ENCODE results near the gene ZDHHC17.
A peak's percentile ranks its signal among the peaks of the same experiment; 100 is the strongest.

ZDHHC17 gene

DNA sequence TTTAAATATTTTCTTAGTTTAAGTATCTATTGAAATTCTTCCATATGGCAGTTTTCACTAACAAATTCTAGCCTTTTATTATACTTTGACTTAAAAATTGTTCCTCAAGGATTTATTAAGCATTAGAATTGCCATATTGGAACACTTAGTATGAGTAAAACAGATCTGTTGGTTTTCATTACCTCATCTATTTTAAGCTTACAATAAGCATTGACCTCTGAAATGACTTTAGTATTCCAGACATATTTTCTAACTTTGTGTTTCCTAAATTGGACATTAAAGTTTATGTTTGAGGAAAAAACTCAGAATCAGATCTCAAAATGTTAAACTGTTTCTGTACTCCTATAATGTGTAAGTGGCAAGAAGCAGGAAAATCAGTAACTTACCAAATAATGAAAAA, 66.5 kb downstream of the ZDHHC17 start:
- DNase-seq (ENCODE audit: low read depth), result peak; percentile 1

- no peak for DNase-seq (ENCODE audit: low read depth)
These were observed 72.7 kb downstream of the ZDHHC17 start for GRCh38 chr12:76836633-76837032.

- no peak for DNase-seq (ENCODE audit: low read depth)
These were observed 83.3 kb downstream of the ZDHHC17 start for GRCh38 chr12:76847260-76847659.

DNA sequence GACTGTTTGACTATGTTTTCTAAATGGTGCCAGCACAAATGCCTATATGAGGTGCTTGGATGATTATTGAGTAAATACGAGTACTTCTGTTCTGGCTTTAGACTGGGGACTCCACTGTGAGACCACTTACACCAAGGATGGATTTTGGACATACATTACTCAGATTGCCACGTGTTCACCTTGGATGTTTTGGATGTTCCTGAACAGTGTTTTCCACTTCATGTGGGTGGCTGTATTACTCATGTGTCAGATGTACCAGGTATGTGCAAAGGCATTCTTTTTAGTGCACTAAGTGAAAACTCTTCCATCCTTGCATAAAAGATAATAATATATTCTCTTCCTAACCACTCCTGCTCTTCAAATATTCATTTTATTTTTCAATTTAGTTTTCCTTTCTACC, 84.2 kb downstream of the ZDHHC17 start:
- DNase-seq (ENCODE audit: low read depth), result no peak

GRCh38 chr12:76852106-76852505, 88.2 kb downstream of the ZDHHC17 start:
- no peak for DNase-seq (ENCODE audit: low read depth)

DNA sequence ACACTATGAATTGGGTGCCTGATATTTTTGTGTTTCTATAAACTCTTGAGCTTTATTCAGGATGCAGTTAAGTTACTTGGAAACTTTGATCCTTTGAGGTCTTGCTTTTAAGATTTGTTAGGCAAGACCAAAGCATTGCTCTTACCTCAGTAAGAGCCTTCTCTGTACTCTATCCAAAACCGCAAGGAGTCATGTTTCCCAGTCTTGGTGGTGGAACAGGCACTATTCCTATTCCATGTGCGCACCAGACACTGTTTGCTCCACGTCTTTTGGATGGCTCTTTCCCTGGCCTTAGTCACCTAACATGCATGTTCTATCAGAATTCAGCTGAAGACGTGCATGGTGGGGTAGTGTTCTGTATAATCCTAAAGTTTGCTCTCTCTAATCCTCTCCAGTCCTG, 91.4 kb downstream of the ZDHHC17 start:
- DNase-seq (ENCODE audit: low read depth), result no peak

DNA sequence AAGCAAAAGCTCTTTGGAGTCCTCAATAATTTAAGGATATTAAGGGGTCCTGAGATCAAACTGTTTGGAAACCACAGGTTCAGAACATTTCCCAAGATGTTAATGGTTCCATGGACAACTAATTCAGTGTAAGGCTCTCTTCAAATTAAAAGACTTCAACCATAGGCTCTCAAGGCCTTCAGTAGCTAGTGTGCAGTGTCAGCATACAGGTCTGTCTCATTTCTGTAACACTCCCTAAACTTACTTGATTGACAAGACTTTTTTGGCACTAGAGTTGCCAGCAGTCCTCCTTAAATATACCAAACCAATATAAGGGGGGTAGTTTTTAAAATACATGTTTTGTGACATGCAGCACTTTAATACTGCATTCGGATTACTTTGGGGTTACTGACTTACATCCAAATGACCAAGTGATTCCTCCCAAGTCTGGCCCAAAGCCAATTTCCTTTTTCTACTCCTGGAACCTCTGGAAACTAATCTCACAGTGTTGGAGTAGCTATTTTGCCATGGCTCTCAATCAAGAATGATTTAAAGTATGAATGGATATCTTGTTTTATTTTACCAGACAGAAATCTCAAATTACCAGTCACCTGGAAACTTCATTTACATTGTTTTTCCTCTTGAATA, 92.2 kb downstream of the ZDHHC17 start:
- no peak for DNase-seq (ENCODE audit: low read depth)

DNA sequence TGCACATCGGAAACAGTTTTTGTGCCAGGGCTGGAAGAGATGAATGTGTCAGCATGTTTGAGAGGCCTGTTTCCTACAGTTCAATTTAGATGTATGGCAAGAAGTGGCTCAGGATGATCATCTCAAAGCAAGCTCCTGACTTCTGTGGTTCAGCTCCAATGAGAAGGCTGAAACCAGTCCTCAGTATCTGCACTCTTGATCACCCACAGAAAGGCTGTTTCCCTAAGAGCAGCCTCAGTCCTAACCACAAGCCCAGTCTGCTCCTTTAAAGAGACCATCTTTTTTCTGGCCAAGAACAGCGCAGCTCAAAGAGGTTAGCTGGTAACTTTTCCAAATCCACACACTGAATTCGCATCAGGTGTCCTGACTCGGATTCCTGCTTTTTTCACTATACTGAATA, 95.7 kb downstream of the ZDHHC17 start:
- no peak for DNase-seq (ENCODE audit: low read depth)

DNA sequence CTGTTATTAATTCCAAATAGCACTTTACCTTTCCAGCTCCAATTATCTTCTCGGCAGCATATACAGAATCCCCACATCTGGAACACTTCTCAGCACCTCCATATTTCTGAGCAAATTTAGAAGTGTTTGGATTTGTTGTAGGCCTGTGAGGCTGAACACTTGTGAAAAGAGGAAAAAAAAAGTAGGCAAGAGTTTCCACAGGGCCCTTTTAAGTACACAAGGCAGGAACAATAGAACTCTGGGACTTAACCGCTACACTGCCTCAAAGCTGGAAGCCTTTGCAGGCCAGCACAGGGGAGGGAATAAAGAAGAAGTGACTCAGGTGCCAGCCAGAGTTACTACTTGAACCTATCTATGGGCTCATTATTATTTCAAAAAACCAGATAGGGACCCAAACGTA, 96.3 kb downstream of the ZDHHC17 start:
- DNase-seq (ENCODE audit: low read depth), result no peak

GRCh38 chr12:76863005-76863670, 99.2 kb downstream of the ZDHHC17 start:
- peak; percentile 84 for DNase-seq (ENCODE audit: low read depth)

- peak; percentile 46 for DNase-seq (ENCODE audit: low read depth)
These were observed 99.9 kb downstream of the ZDHHC17 start for GRCh38 chr12:76863837-76864236.

GRCh38 chr12:76864791-76865400, 101.0 kb downstream of the ZDHHC17 start:
- DNase-seq (ENCODE audit: low read depth), result no peak

- DNase-seq (ENCODE audit: low read depth), result no peak
These were observed 102.2 kb downstream of the ZDHHC17 start for GRCh38 chr12:76866151-76866567.

- peak; percentile 80 for DNase-seq (ENCODE audit: low read depth)
These were observed 102.8 kb downstream of the ZDHHC17 start for GRCh38 chr12:76866726-76867125.

DNA sequence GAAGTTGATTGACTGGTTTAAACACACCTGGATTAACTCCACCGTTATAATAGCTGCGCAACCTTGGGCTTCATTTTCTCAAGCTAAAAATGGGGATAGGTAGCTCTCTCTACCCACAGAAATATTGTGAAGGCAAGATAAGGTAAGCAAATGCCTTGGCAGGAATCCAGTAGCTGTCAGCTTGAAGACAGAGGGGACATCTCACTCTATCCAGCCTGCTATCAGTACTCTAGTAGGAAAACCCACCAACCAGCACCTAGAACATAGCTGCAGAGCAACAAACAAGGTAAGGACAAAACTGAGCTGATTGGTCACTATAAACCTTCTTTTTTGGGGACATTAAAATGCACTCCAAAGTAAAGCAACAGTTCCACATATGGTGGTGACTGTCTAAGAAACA, 107.2 kb downstream of the ZDHHC17 start:
- DNase-seq (ENCODE audit: low read depth), result no peak

- peak; percentile 49 for DNase-seq (ENCODE audit: low read depth)
These were observed 107.8 kb downstream of the ZDHHC17 start for GRCh38 chr12:76871742-76872141.

- no peak for DNase-seq (ENCODE audit: low read depth)
These were observed 108.5 kb downstream of the ZDHHC17 start for GRCh38 chr12:76872415-76872814.

DNA sequence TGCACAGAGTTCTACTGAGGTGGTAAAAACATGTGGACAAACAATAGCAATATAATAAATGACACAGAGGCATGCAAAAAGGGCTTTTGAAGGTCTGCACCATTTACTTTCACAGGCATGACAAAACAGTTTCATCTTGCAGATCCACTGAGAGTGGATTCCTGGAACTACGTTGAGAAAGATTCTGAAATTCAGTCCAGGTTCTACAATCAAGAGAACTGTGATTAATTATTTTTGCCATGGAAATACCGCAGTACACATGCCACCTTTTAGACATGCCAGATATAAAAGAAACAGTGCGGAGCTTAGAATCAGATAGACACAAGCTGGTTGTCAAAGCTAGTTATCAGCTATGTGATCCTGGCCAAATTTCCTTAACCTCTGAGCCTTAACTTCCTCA, 110.1 kb downstream of the ZDHHC17 start:
- peak; percentile 7 for DNase-seq (ENCODE audit: low read depth)

DNA sequence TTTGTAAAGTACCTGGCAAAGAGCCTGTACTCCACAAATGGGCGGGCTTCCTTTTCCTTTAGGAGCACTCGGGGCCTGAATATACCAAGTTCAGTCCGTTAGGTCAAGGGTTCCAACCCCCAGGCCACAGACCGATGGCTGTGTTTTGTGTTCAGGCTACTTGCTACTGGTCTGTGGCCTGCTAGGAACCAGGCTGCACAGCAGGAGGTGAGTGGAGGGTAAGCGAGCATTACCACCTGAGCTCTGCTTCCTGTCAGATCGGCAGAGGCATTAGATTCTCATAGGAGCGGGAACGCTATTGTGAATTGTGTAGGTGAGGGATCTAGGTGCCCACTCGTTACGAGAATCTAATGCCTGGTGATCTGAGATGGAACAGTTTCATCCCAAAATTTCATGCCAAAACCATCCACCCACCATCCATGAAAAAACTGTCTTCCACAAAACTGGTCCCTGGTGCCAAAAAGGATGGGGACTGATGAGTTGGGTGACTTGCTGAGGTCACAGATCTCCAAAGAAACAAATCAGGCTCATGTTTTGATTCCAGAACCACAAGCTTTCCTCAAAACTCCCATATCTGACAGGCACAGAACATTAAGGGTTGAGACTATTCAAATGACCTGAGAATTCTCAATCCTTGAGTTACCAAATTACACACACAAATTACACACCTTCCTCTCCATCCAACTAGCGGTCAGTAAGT, 110.7 kb downstream of the ZDHHC17 start:
- DNase-seq (ENCODE audit: low read depth), result no peak

GRCh38 chr12:76876696-76877229, 112.8 kb downstream of the ZDHHC17 start:
- DNase-seq (ENCODE audit: low read depth), result no peak

- no peak for DNase-seq (ENCODE audit: low read depth)
These were observed 114.4 kb downstream of the ZDHHC17 start for GRCh38 chr12:76878099-76878898.
